ENCODE data around the gene DIDO1. TPM values are rescaled to one million over a fixed set of nuclear protein-coding genes. Genes with fewer than 3 reads are reported as not detected.

DIDO1 gene
- total RNA-seq, 2 donors from 2014 or later = 34.7 to 37.5 TPM

DNA sequence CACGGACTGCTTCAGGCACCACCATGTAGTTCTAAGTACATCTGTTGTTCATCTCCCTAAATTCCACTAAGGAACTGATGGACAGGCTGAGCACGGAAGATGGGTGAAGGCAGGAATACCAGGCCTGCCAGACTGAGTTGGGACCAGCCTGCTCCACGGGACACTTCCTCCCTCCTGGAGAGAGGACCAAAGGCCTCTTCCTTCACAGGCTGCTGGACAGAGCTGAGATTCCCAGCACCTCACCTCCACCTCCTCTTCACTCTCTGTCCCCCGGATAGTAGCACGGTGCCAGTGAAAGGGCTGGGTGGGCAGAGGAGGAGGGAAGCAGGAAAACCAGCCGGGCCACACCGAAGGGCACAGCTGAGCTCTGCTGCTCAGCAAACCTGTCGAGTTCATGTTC lies 41.7 kb downstream of the DIDO1 start:
- no peak for DNase-seq (ENCODE audit: low spot score)
- no peak overlapping the region for H3K27ac ChIP-seq
- H3K4me3 ChIP-seq = no peak overlapping the region
- no peaks in the 10 kb centered on the region for H3K27me3 ChIP-seq
- peaks cover 0 to 11% of the 10 kb centered on the region in 2 donors for H3K4me1 ChIP-seq
- TF ChIP-seq, protein P1, sequence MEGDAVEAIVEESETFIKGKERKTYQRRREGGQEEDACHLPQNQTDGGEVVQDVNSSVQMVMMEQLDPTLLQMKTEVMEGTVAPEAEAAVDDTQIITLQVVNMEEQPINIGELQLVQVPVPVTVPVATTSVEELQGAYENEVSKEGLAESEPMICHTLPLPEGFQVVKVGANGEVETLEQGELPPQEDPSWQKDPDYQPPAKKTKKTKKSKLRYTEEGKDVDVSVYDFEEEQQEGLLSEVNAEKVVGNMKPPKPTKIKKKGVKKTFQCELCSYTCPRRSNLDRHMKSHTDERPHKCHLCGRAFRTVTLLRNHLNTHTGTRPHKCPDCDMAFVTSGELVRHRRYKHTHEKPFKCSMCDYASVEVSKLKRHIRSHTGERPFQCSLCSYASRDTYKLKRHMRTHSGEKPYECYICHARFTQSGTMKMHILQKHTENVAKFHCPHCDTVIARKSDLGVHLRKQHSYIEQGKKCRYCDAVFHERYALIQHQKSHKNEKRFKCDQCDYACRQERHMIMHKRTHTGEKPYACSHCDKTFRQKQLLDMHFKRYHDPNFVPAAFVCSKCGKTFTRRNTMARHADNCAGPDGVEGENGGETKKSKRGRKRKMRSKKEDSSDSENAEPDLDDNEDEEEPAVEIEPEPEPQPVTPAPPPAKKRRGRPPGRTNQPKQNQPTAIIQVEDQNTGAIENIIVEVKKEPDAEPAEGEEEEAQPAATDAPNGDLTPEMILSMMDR (IDR thresholded peaks at IDR 0.05) = no peak
- H3K9me3 ChIP-seq = no peaks in the 10 kb centered on the region
- peaks cover 40% of the 10 kb centered on the region for H3K36me3 ChIP-seq

DNA sequence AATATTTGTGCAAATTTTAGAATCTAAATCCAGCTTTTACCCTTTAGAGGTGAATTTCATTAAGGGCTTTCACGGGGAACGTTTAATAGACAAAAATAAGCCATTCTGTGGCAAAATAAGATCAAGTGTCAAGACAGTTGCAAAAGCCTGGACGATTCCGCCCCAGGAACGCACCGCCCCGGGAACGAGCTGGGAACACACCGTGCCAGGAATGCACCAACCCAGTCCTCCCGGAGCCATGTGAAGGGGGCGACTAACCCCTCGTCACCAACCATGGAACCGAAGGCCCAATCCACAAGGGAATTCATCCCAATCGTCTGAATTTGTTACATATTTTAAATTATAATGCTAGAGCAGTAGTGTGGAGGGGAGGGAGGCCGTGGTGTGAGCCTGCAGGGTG lies 43.9 kb downstream of the DIDO1 start:
- Histone ChIP-seq H3K27ac (no peak overlapping the region), H3K27me3 (no peaks in the 10 kb centered on the region), H3K36me3 (peaks cover 23% of the 10 kb centered on the region), H3K4me1 (peaks cover 0 to 7% of the 10 kb centered on the region in 2 donors), H3K4me3 (no peak overlapping the region), H3K9me3 (no peaks in the 10 kb centered on the region)
- TF ChIP-seq, protein P1 (IDR thresholded peaks at IDR 0.05) = no peak
- DNase-seq (ENCODE audit: low spot score) = no peak

DNA sequence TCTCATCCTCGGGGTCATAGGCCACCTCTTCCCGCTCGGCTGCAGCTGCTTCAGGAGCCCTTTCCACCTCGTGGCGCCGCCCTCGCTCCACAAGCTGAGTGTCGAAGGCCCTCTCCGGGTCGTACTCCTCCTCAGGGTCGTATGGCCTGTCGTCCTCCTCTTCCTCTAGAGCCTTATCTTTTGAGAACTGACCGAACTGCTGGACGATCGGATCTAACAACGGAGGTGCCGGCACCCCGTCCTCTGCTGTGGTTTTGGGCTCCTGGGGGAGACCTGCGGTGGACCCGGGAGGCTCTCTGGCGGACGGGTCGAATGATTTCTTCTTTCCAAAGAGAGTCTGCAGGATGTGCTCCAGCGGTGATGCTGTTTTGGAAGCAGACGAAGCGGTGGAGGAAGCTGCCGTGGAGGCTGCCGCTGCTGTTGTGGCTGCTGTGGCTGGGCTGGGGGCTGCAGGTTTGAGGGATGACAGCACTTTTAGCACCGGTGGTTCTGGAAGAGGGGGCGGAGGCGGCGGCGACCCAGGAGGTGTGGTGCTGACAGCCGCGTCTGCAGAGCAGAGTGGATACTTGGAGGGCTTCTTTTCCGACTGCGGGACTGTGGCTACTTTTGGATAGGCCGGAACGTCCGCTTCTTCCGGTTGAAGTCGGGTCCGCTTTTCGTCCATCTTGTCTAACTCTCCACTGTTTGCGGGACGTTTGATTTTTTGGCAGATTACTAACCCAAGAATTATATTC lies 44.5 kb downstream of the DIDO1 start:
- Histone ChIP-seq H3K4me3 (no peak overlapping the region), H3K27ac (no peak overlapping the region), H3K4me1 (peaks cover 0 to 8% of the 10 kb centered on the region in 2 donors), H3K36me3 (peaks cover 23% of the 10 kb centered on the region), H3K9me3 (no peaks in the 10 kb centered on the region), H3K27me3 (no peaks in the 10 kb centered on the region)
- TF ChIP-seq, protein P1 (IDR thresholded peaks at IDR 0.05) = no peak
- no peak for DNase-seq (ENCODE audit: low spot score)

DNA sequence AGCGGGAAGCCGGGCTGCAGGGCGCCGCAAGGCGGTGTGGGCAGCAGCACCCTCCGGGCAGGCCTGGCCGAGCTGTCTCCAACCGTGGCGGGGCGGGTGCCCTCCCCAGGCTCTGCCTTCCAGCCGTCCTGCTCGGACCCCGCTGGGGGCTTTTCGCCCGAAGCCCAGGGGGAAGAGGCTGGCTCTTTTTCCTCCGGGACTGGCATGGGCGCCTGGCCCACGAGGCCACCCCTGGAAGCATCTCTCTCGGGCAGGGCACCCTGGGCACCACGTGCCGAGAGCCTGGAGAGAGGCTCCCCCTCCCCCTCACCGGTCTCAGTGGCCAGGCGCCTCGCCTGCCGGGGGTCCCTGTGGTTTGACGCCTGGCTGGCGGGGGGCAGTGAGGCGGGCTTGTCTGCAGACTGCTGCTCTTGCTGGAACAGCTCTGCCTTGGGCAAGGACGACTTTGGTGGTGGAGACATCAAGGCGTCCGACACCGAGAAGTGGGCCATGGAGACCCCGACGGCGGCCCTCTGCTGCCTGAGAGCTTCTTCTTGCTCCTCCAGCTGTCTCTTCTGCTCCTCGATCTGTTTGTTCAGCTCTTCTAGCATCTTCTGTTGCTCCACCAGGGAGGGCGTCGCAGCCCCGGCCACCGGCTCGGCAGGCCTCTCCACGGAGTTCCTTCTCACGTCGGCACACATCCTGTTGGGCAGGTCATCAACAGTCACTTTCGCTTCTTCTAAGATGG lies 45.2 kb downstream of the DIDO1 start:
- DNase-seq (ENCODE audit: low spot score) = no peak
- H3K27me3 ChIP-seq = no peaks in the 10 kb centered on the region
- no peaks in the 10 kb centered on the region for H3K9me3 ChIP-seq
- TF ChIP-seq, protein P1 (IDR thresholded peaks at IDR 0.05) = no peak
- peaks cover 0 to 16% of the 10 kb centered on the region in 2 donors for H3K4me1 ChIP-seq
- H3K27ac ChIP-seq = no peak overlapping the region
- peaks cover 23% of the 10 kb centered on the region for H3K36me3 ChIP-seq
- no peak overlapping the region for H3K4me3 ChIP-seq

DNA sequence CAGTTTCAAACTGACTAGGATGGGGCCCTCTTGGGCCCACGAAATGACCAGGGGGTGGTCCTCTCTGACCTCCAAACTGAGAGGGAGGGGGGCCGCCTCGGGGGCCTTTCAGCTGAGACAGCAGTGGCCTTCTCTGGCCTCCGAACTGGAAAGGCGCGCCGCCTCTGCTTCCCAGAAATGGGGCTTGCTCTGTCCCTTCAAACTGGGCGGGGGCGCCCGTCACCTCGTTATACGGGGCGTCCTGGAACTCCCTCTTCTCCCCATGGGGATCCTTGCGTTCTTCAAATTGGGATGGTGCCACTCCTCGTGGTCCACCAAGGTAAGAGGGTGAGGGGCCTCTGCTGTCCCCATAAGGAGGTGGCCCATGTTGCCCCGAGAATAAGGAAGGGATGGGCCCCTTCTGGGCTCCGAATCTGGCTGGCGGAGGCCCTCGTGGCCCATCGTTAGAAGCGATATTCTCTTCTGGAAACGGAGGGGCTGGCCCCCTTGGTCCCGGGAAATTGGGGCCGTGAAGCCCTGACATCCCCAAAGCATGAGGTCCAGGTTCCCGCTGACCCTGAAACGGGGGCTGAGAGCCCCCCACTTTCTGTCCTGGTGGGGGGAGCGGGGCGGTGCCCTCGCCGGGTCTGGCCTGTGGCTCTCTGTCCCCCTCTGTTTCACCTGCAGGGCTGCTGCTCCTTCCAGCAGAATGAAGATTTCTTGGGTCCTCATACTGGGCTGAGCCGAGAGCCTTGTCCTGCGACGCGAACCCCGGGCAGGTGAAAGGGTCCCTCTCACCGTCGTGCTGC lies 46.0 kb downstream of the DIDO1 start:
- Histone ChIP-seq H3K36me3 (peaks cover 23% of the 10 kb centered on the region), H3K4me3 (no peak overlapping the region), H3K4me1 (peaks cover 0 to 23% of the 10 kb centered on the region in 2 donors), H3K27ac (no peak overlapping the region), H3K9me3 (no peaks in the 10 kb centered on the region), H3K27me3 (no peaks in the 10 kb centered on the region)
- TF ChIP-seq, protein P1 (IDR thresholded peaks at IDR 0.05) = no peak
- DNase-seq (ENCODE audit: low spot score) = no peak
